Astrocyte of the cerebellum (primary cell): ENCODE measurements around the gene CSMD2.

Source experiments
- DNase-seq: peaks from one replicate; pipeline ENCODE4 v3.0.0-alpha.2; 2011; ENCODE audit warnings: low read depth
- H3K4me3 ChIP-seq: 2 replicates; pipeline ENCODE4 v1.5.1; 2011; ENCODE audit warnings: mild to moderate bottlenecking, low read depth, low read length, moderate library complexity
- CTCF ChIP-seq: IDR thresholded peaks from 2 replicates; pipeline ENCODE4 v1.5.1; 2012; ENCODE audit warnings: low read length, low read depth, moderate library complexity, mild to moderate bottlenecking; ENCODE audit errors: missing control alignments
- in situ Hi-C: cut with HindIII; loops from 2 replicates; pipeline ENCODE4 v1.10.0; 2017; ENCODE audit warnings: low sequenced_read_pairs

CSMD2 gene

GRCh38 chr1:33711511-33711910 is 453.5 kb downstream of the CSMD2 start:
- no peak overlapping the region for H3K4me3 ChIP-seq

GRCh38 chr1:33710967-33711366 is 454.1 kb downstream of the CSMD2 start:
- DNase-seq: no peak
- in situ Hi-C loops: no loop called here
- TF ChIP-seq CTCF: no peak
- no peak overlapping the region for H3K4me3 ChIP-seq

More at GRCh38 chr1:33711511-33711910, 453.5 kb downstream of the CSMD2 start:
- DNase-seq: no peak
- in situ Hi-C loops: no loop called here
- no peak for TF ChIP-seq CTCF

GRCh38 chr1:33709783-33710718 is 455.0 kb downstream of the CSMD2 start:
- TF ChIP-seq CTCF: no peak

GRCh38 chr1:33709174-33709782 is 455.8 kb downstream of the CSMD2 start:
- no peak overlapping the region for H3K4me3 ChIP-seq
- DNase-seq: no peak
- in situ Hi-C loops: no loop called here
- no peak for TF ChIP-seq CTCF

More at GRCh38 chr1:33709783-33710718, 455.0 kb downstream of the CSMD2 start:
- no peak overlapping the region for H3K4me3 ChIP-seq
- in situ Hi-C loops: no loop called here
- no peak for DNase-seq

GRCh38 chr1:33706634-33707255 is 458.3 kb downstream of the CSMD2 start:
- in situ Hi-C loops: no loop called here
- H3K4me3 ChIP-seq: no peak overlapping the region
- DNase-seq: no peak
- TF ChIP-seq CTCF: no peak

- DNase-seq: no peak
- no peak for TF ChIP-seq CTCF
- in situ Hi-C loops: no loop called here
- no peak overlapping the region for H3K4me3 ChIP-seq
Observed at GRCh38 chr1:33703464-33703863, 461.6 kb downstream of the CSMD2 start.
